ENCODE measurements around the gene SLC34A3. TPM values are rescaled to one million over a fixed set of nuclear protein-coding genes. Genes with fewer than 3 reads are reported as not detected.

SLC34A3 gene
- total RNA-seq, 1 experiment from 2014 or later = not detected

DNA sequence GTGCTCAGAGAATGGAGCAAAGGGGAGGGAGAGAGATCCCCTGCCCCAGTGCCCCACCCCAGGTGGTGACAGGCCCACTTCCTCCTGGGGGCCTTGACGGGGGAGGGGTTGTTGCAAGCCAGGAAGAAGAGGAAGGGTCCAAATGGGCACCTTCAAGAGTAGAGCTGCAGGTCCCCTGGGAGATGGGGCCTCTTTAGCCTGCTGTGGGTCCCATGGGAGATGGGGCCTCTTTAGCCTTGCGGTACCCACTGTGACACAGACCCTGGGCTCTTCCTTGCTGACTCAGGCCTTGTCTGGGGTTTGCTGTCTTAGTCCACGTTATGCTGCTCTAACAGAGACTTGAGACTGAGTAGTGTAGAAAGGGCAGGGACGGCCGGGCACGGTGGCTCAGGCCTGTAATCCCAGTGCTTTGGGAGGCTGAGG is 37.2 kb downstream of the SLC34A3 start:
- intact Hi-C loops (cut with micrococcal nuclease; ENCODE audit: unreplicated experiment) = no loop called here
- CTCF ChIA-PET = no interaction called here
- no TSS peak for BruUV-seq (replicated peaks)
- no peak for DNase-seq (ENCODE audit: low spot score)
- Histone ChIP-seq H3K27ac (ENCODE audit: low read depth, low read length, poor library complexity, severe bottlenecking) (peak overlapping the region; percentile 16), H3K4me3 (ENCODE audit: low read depth, low read length, poor library complexity, severe bottlenecking) (no peak overlapping the region), H3K27me3 (replicated peaks; ENCODE audit: insufficient read depth, low read depth, low read length, poor library complexity) (no peaks in the 10 kb centered on the region), H3K36me3 (ENCODE audit: insufficient read depth, low read length, poor library complexity, severe bottlenecking) (peaks cover 38% of the 10 kb centered on the region), H3K9me3 (ENCODE audit: low read depth, low read length, poor library complexity, severe bottlenecking) (no peaks in the 10 kb centered on the region), H3K4me1 (ENCODE audit: insufficient read depth, low read length, poor library complexity, severe bottlenecking) (no peaks in the 10 kb centered on the region)
- TF ChIP-seq CTCF (conservative IDR thresholded peaks at IDR 0.05; ENCODE audit: low read depth, low read length) (no peak), EZH2 (IDR thresholded peaks at IDR 0.05; ENCODE audit: borderline replicate concordance, low read depth, low read length, poor library complexity, severe bottlenecking) (no peak)
- POLR2A ChIA-PET (ENCODE audit: low non-redundant PET) = no interaction called here

DNA sequence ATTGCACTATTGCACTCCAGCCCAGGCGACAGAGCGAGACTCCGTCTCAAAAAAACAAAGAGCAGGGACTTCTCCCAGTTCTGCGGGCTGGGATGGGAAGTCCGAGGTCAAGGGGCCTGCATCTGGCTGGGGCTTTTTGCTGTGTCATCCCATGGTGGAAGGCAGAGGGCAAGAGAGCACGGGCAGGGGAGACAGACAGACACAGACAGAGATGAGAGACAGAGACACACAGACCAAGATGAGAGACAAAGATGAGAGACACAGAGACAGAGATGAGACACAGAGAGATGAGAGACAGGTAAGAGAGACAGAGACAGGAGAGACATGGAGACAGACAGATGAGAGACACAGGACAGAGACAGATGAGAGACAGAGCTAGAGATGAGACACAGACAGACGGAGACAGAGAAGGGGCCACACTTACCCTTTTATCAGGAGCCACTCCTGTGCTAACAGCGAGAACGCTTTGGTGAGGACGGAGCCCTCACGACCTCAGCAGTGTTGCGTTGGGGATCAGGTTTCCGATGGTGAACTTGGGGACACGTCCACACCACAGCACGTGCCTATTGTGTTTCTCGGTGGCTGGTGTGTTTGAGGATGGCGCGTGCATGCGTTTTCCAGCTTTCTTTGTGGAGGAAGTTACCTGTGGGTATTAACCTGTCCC is 38.0 kb downstream of the SLC34A3 start:
- no peaks in the 10 kb centered on the region for H3K9me3 ChIP-seq (ENCODE audit: low read depth, low read length, poor library complexity, severe bottlenecking)
- no peaks in the 10 kb centered on the region for H3K4me1 ChIP-seq (ENCODE audit: insufficient read depth, low read length, poor library complexity, severe bottlenecking)
- H3K27ac ChIP-seq (ENCODE audit: low read depth, low read length, poor library complexity, severe bottlenecking) = no peak overlapping the region
- no peaks in the 10 kb centered on the region for H3K27me3 ChIP-seq (replicated peaks; ENCODE audit: insufficient read depth, low read depth, low read length, poor library complexity)
- no peak for DNase-seq (ENCODE audit: low spot score)
- BruUV-seq (replicated peaks) = no TSS peak
- ChIA-PET POLR2A (ENCODE audit: low non-redundant PET) (interaction anchor here (0.6 kb wide), 1 partner anchor 70 kb away, joined by 3 read pairs; no protein-coding TSS in a partner anchor), CTCF (no interaction called here)
- H3K4me3 ChIP-seq (ENCODE audit: low read depth, low read length, poor library complexity, severe bottlenecking) = no peak overlapping the region
- TF ChIP-seq EZH2 (IDR thresholded peaks at IDR 0.05; ENCODE audit: borderline replicate concordance, low read depth, low read length, poor library complexity, severe bottlenecking) (no peak), CTCF (conservative IDR thresholded peaks at IDR 0.05; ENCODE audit: low read depth, low read length) (no peak)
- H3K36me3 ChIP-seq (ENCODE audit: insufficient read depth, low read length, poor library complexity, severe bottlenecking) = peaks cover 36% of the 10 kb centered on the region
- intact Hi-C loops (cut with micrococcal nuclease; ENCODE audit: unreplicated experiment) = no loop called here

DNA sequence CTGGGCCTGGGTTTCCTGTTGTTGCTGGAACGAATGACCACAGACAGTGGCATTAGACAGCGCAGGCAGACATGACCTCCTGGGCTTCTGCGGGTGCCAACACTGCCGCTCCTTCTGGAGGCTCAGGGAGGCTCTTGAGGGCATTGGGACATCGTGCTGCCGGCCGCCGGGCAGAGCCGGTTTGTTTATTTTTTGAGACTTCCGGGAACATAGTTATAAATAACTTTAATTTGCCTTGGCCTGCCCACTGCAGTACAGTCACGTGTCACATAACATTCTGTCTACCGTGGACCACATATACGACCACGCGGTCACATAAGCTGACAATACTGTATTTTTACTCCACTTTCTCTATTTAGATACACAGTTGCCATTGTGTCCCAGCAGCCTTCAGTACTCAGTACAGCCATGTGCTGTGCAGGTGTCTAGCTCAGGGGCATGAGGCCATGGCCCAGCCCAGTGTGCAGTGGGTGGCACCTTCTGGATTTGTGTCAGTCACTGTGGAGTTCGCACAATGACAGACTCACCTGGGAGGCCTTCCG is 38.6 kb downstream of the SLC34A3 start:
- Histone ChIP-seq H3K36me3 (ENCODE audit: insufficient read depth, low read length, poor library complexity, severe bottlenecking) (peaks cover 30% of the 10 kb centered on the region), H3K4me1 (ENCODE audit: insufficient read depth, low read length, poor library complexity, severe bottlenecking) (no peaks in the 10 kb centered on the region), H3K27ac (ENCODE audit: low read depth, low read length, poor library complexity, severe bottlenecking) (no peak overlapping the region), H3K4me3 (ENCODE audit: low read depth, low read length, poor library complexity, severe bottlenecking) (no peak overlapping the region), H3K9me3 (ENCODE audit: low read depth, low read length, poor library complexity, severe bottlenecking) (no peaks in the 10 kb centered on the region), H3K27me3 (replicated peaks; ENCODE audit: insufficient read depth, low read depth, low read length, poor library complexity) (no peaks in the 10 kb centered on the region)
- CTCF ChIA-PET = no interaction called here
- no peak for TF ChIP-seq EZH2 (IDR thresholded peaks at IDR 0.05; ENCODE audit: borderline replicate concordance, low read depth, low read length, poor library complexity, severe bottlenecking)
- TF ChIP-seq CTCF (conservative IDR thresholded peaks at IDR 0.05; ENCODE audit: low read depth, low read length) = no peak
- intact Hi-C loops (cut with micrococcal nuclease; ENCODE audit: unreplicated experiment) = no loop called here
- no TSS peak for BruUV-seq (replicated peaks)
- DNase-seq (ENCODE audit: low spot score) = no peak
- POLR2A ChIA-PET (ENCODE audit: low non-redundant PET) = interaction anchor here (0.6 kb wide), 1 partner anchor 69 kb away, joined by 3 read pairs; no protein-coding TSS in a partner anchor

All from A673 (cell line).